A673 (cell line): ENCODE measurements around the gene HAUS7.

Experiments used
- EZH2 ChIP-seq: fragments of 200-600 bp; sonication (generic); IDR thresholded peaks from 2 replicates; pipeline ENCODE4 v1.6.1; 2017; ENCODE audit warnings: borderline replicate concordance, low read depth, mild to moderate bottlenecking, mixed read lengths, antibody characterized with exemption, low read length; ENCODE audit not compliant: poor library complexity, severe bottlenecking
- TF ChIP-seq, protein P1 (sequence below): fragments of 300-800, 200-600 bp; sonication (generic); conservative IDR thresholded peaks from 2 replicates; pipeline ENCODE4 v1.5.1; 2017; ENCODE audit warnings: low read depth, mild to moderate bottlenecking, antibody characterized with exemption, low read length, moderate library complexity, mixed read lengths

DNA sequence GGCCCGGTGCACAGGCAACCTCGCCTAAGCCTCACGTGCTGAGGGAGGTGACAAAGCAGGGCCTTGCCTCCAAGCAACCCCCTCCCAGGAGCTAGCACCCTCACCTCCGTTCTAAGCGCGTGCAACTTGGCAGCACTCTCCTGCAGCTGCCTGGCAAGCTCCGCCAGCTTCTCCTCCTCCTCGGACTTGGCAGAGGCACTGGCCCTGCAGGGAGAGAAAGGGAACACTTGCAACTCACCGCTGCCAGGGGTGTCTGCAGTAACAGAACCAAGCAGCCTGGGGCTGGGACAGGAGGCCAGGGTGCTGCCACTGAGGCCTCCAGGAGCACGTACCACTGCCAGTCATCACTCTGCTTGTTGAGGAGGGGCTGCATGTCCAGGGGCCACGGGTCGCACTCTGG, 14.2 kb downstream of the HAUS7 start:
- TF ChIP-seq, protein P1, sequence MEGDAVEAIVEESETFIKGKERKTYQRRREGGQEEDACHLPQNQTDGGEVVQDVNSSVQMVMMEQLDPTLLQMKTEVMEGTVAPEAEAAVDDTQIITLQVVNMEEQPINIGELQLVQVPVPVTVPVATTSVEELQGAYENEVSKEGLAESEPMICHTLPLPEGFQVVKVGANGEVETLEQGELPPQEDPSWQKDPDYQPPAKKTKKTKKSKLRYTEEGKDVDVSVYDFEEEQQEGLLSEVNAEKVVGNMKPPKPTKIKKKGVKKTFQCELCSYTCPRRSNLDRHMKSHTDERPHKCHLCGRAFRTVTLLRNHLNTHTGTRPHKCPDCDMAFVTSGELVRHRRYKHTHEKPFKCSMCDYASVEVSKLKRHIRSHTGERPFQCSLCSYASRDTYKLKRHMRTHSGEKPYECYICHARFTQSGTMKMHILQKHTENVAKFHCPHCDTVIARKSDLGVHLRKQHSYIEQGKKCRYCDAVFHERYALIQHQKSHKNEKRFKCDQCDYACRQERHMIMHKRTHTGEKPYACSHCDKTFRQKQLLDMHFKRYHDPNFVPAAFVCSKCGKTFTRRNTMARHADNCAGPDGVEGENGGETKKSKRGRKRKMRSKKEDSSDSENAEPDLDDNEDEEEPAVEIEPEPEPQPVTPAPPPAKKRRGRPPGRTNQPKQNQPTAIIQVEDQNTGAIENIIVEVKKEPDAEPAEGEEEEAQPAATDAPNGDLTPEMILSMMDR: no peak
- no peak for TF ChIP-seq EZH2
